LNCaP clone FGC (cell line): ENCODE results near the gene BTBD19.
"Not testable (repeated sequence)": the region's sequence is repeated elsewhere in the genome, so short reads cannot be mapped to it uniquely, and the experiment has no call there.

ENCODE experiments used
- DNase-seq: peaks from one replicate; pipeline ENCODE4 v3.0.0-alpha.2; 2011; ENCODE audit warnings: low read depth
- H3K4me3 ChIP-seq: 2 replicates; pipeline ENCODE4 v1.5.1; 2011; ENCODE audit warnings: mild to moderate bottlenecking, low read depth, low read length, control low read depth
- CTCF ChIP-seq: IDR thresholded peaks from 2 replicates; pipeline ENCODE4 v1.5.1; 2012; ENCODE audit warnings: mild to moderate bottlenecking; ENCODE audit not compliant: control insufficient read depth, insufficient read depth; ENCODE audit errors: extremely low read depth

The BTBD19 gene

GRCh38 chr1:44820328-44821239 is 12.3 kb downstream of the BTBD19 start:
- TF ChIP-seq CTCF: no peak
- DNase-seq: no peak
- peak overlapping the region; percentile 65 for H3K4me3 ChIP-seq

GRCh38 chr1:44821240-44821715 is 13.0 kb downstream of the BTBD19 start:
- no peak for DNase-seq
- no peak overlapping the region for H3K4me3 ChIP-seq
- no peak for TF ChIP-seq CTCF

GRCh38 chr1:44822131-44822701 is 13.9 kb downstream of the BTBD19 start:
- TF ChIP-seq CTCF: no peak
- no peak overlapping the region for H3K4me3 ChIP-seq
- no peak for DNase-seq

- TF ChIP-seq CTCF: no peak
- H3K4me3 ChIP-seq: no peak overlapping the region
- DNase-seq: no peak
Observed at GRCh38 chr1:44822981-44823451, 14.7 kb downstream of the BTBD19 start.

- H3K4me3 ChIP-seq, DNase-seq: not testable (repeated sequence)
Observed at GRCh38 chr1:44824392-44824791, 16.1 kb downstream of the BTBD19 start.

- no peak for DNase-seq
- no peak for TF ChIP-seq CTCF
- no peak overlapping the region for H3K4me3 ChIP-seq
Observed at GRCh38 chr1:44826375-44827196, 18.3 kb downstream of the BTBD19 start.
